ENCODE results near the gene DNTT. TPM values are rescaled to one million over a fixed set of nuclear protein-coding genes. Genes with fewer than 3 reads are reported as not detected.
"Not testable (repeated sequence)": the region's sequence is repeated elsewhere in the genome, so short reads cannot be mapped to it uniquely, and the experiment has no call there.

DNTT gene
- total RNA-seq, 2 experiments from 2014 or later = 0.16 to 0.32 TPM

DNA sequence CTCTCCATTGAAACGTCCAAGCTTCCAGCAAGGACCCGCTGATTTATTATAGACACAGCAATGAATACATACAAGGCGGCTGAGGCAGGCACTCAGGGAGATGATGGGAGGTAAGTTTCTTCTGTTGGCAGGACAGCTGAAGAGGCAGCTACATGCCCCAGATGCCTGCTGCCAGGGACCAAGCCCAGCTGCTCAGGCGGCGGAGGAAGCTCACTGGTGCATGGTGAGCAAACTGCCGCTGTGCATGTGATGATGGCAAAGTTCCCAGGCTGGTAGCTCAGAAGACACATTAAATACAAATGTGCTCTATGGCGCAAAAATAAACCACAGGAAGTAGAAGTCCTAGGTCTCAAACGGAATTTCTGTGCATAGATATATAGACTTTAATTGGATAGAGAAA, 2.3 kb downstream of the DNTT start:
- H3K79me2 ChIP-seq (ENCODE audit: insufficient read depth, low read depth, low read length) = no peaks in the 10 kb centered on the region
- peak overlapping the region; percentile 80 for H2AFZ ChIP-seq (ENCODE audit: low read length)
- peak overlapping the region; percentile 68 for H3K4me2 ChIP-seq (ENCODE audit: low read length)
- ChIA-PET POLR2A (interaction anchor here (0.7 to 1.7 kb wide), 11 partner anchors 9 to 217 kb away, joined by 3 to 11 read pairs (median 5); no protein-coding TSS in a partner anchor), CTCF (ENCODE audit: unreplicated experiment) (interaction anchor here (0.9 to 1.3 kb wide), 2 partner anchors 11 to 12 kb away, joined by 4 read pairs; no protein-coding TSS in a partner anchor)
- no peaks in the 10 kb centered on the region for H3K9me3 ChIP-seq (ENCODE audit: low read length)
- TF ChIP-seq, protein P1, sequence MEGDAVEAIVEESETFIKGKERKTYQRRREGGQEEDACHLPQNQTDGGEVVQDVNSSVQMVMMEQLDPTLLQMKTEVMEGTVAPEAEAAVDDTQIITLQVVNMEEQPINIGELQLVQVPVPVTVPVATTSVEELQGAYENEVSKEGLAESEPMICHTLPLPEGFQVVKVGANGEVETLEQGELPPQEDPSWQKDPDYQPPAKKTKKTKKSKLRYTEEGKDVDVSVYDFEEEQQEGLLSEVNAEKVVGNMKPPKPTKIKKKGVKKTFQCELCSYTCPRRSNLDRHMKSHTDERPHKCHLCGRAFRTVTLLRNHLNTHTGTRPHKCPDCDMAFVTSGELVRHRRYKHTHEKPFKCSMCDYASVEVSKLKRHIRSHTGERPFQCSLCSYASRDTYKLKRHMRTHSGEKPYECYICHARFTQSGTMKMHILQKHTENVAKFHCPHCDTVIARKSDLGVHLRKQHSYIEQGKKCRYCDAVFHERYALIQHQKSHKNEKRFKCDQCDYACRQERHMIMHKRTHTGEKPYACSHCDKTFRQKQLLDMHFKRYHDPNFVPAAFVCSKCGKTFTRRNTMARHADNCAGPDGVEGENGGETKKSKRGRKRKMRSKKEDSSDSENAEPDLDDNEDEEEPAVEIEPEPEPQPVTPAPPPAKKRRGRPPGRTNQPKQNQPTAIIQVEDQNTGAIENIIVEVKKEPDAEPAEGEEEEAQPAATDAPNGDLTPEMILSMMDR (conservative IDR thresholded peaks at IDR 0.05; ENCODE audit: low read length) = no peak
- TF ChIP-seq EZH2phosphoT487 (IDR thresholded peaks at IDR 0.05; ENCODE audit: borderline replicate concordance, low read depth, low read length) = no peak
- H3K4me1 ChIP-seq (ENCODE audit: insufficient read depth, low read length, poor library complexity, severe bottlenecking) = peaks cover 36% of the 10 kb centered on the region
- H3K36me3 ChIP-seq (ENCODE audit: insufficient read depth, low read length) = no peaks in the 10 kb centered on the region
- intact Hi-C loops (cut with micrococcal nuclease; ENCODE audit: unreplicated experiment) = no loop called here
- no peaks in the 10 kb centered on the region for H3K9me2 ChIP-seq (ENCODE audit: insufficient read depth, low read length)
- BruUV-seq (replicated peaks) = no TSS peak
- peak; percentile 88 for DNase-seq (ENCODE audit: low spot score)
- peak overlapping the region; percentile 29 for H3K4me3 ChIP-seq (ENCODE audit: low read depth, low read length, poor library complexity, severe bottlenecking)
- no peaks in the 10 kb centered on the region for H4K20me1 ChIP-seq (ENCODE audit: insufficient read depth, low read length)
- H3K27ac ChIP-seq (ENCODE audit: low read depth, low read length, poor library complexity, severe bottlenecking) = peak overlapping the region; percentile 42

- H3K79me2 ChIP-seq (ENCODE audit: insufficient read depth, low read depth, low read length); H3K4me3 ChIP-seq (ENCODE audit: low read depth, low read length, poor library complexity, severe bottlenecking); H4K20me1 ChIP-seq (ENCODE audit: insufficient read depth, low read length); BruUV-seq (replicated peaks); H2AFZ ChIP-seq (ENCODE audit: low read length); H3K27ac ChIP-seq (ENCODE audit: low read depth, low read length, poor library complexity, severe bottlenecking); H3K4me2 ChIP-seq (ENCODE audit: low read length); H3K9me3 ChIP-seq (ENCODE audit: low read length); H3K9me2 ChIP-seq (ENCODE audit: insufficient read depth, low read length); DNase-seq (ENCODE audit: low spot score); H3K36me3 ChIP-seq (ENCODE audit: insufficient read depth, low read length); CTCF ChIA-PET (ENCODE audit: unreplicated experiment); intact Hi-C loops (cut with micrococcal nuclease; ENCODE audit: unreplicated experiment): not testable (repeated sequence)
- H3K4me1 ChIP-seq (ENCODE audit: insufficient read depth, low read length, poor library complexity, severe bottlenecking) = peaks cover 36% of the 10 kb centered on the region
- POLR2A ChIA-PET = interaction anchor here (1.7 kb wide), 1 partner anchor 17 kb away, joined by 7 read pairs; no protein-coding TSS in a partner anchor
Observed at GRCh38 chr10:96308854-96309253, 4.6 kb downstream of the DNTT start.

- no peak overlapping the region for H3K4me3 ChIP-seq (ENCODE audit: low read depth, low read length, poor library complexity, severe bottlenecking)
- H3K4me1 ChIP-seq (ENCODE audit: insufficient read depth, low read length, poor library complexity, severe bottlenecking) = peaks cover 29% of the 10 kb centered on the region
- TF ChIP-seq EZH2phosphoT487 (IDR thresholded peaks at IDR 0.05; ENCODE audit: borderline replicate concordance, low read depth, low read length) = no peak
- TF ChIP-seq, protein P1 (conservative IDR thresholded peaks at IDR 0.05; ENCODE audit: low read length) = no peak
- no peaks in the 10 kb centered on the region for H3K36me3 ChIP-seq (ENCODE audit: insufficient read depth, low read length)
- no peak overlapping the region for H3K4me2 ChIP-seq (ENCODE audit: low read length)
- no peaks in the 10 kb centered on the region for H4K20me1 ChIP-seq (ENCODE audit: insufficient read depth, low read length)
- intact Hi-C loops (cut with micrococcal nuclease; ENCODE audit: unreplicated experiment) = loop anchor here (10.0 kb wide), 1 partner anchor 445 kb away; no protein-coding TSS in a partner anchor
- no peaks in the 10 kb centered on the region for H3K9me2 ChIP-seq (ENCODE audit: insufficient read depth, low read length)
- no peak overlapping the region for H3K27ac ChIP-seq (ENCODE audit: low read depth, low read length, poor library complexity, severe bottlenecking)
- H2AFZ ChIP-seq (ENCODE audit: low read length) = no peak overlapping the region
- DNase-seq (ENCODE audit: low spot score) = no peak
- ChIA-PET POLR2A (interaction anchor here (0.9 to 1.2 kb wide), 3 partner anchors 10 to 275 kb away, joined by 3 read pairs; no protein-coding TSS in a partner anchor), CTCF (ENCODE audit: unreplicated experiment) (interaction anchor here (0.7 kb wide), 1 partner anchor 10 kb away, joined by 5 read pairs; no protein-coding TSS in a partner anchor)
- BruUV-seq (replicated peaks) = no TSS peak
- no peaks in the 10 kb centered on the region for H3K79me2 ChIP-seq (ENCODE audit: insufficient read depth, low read depth, low read length)
- H3K9me3 ChIP-seq (ENCODE audit: low read length) = no peaks in the 10 kb centered on the region
Observed at GRCh38 chr10:96309628-96310320, 5.5 kb downstream of the DNTT start.

Data from OCI-LY7 (cell line).